HepG2 (cell line): Measurements from ENCODE around the gene EGLN2. TPM values are rescaled to one million over a fixed set of nuclear protein-coding genes. Genes with fewer than 3 reads are reported as not detected.

Source experiments
- CENPT ChIP-seq: sonication (generic); formaldehyde crosslinking; IDR thresholded peaks from 2 replicates; pipeline ENCODE4 v1.8.0; 2022; ENCODE audit warnings: low read depth, mild to moderate bottlenecking, moderate library complexity, missing genetic modification reagents
- CTCF ChIP-seq: sonication (generic); formaldehyde crosslinking; IDR thresholded peaks from 2 replicates; pipeline ENCODE4 v1.5.0; 2020; ENCODE audit warnings: mild to moderate bottlenecking, missing genetic modification reagents, moderate library complexity
- HNRNPK ChIP-seq: fragments of 200-400 bp; formaldehyde crosslinking; IDR thresholded peaks from 2 replicates; pipeline ENCODE4 v1.6.1; 2018; ENCODE audit warnings: low read length, low read depth, moderate library complexity, mild to moderate bottlenecking; ENCODE audit not compliant: poor library complexity, severe bottlenecking
- MAF1 ChIP-seq: sonication (generic); formaldehyde crosslinking; IDR thresholded peaks from 2 replicates; pipeline ENCODE4 v1.5.0; 2020; ENCODE audit warnings: missing genetic modification reagents, borderline replicate concordance
- SIN3A ChIP-seq: IDR thresholded peaks from 2 replicates; pipeline ENCODE4 v1.6.1; 2011; ENCODE audit warnings: low read depth, mild to moderate bottlenecking, control low read depth, low read length, borderline replicate concordance
- ZNF652 ChIP-seq: IDR thresholded peaks from 2 replicates; pipeline ENCODE4 v1.6.1; 2016; ENCODE audit warnings: low read depth, borderline replicate concordance
- ZNF687 ChIP-seq: sonication (generic); formaldehyde crosslinking; IDR thresholded peaks from 2 replicates; pipeline ENCODE4 v1.5.1; 2020; ENCODE audit warnings: mild to moderate bottlenecking, missing genetic modification reagents, moderate library complexity
- polyA plus RNA-seq, 8 experiments: library from polyadenylated mRNA; depleted of rRNA in 3 of 8; stranded (reverse) in 7 of 8; unstranded in 1 of 8; fragments of >200 nt; fragmentation: Illumina TruSeq in 4 of 8; extraction: Trizol in 4 of 8; gene quantifications; 2 replicates each; pipeline versions ENCODE4 v1.2.1 to v1.2.3, GENCODE V29; 2011 to 2016; ENCODE audit warnings: low read depth in 4 of 8, missing spikeins in 1 of 8, mixed read lengths in 1 of 8; ENCODE audit not compliant: insufficient read depth in 1 of 8
- total RNA-seq, 5 experiments: library from RNA; depleted of rRNA; stranded (reverse); fragments of >200 nt; fragmentation: Illumina TruSeq; extraction: Trizol; gene quantifications; 2 replicates each; pipeline ENCODE4 v1.2.3, GENCODE V29; 2016; ENCODE audit warnings: low read depth in 1 of 5

EGLN2 gene
- total and polyA plus RNA-seq, 2 of the 13 experiments (the other 11 are each of a cell fraction or from before 2014, with no cell fraction given), result 16.5 to 40.8 TPM

- no peak for TF ChIP-seq HNRNPK
- TF ChIP-seq MAF1 (CRISPR knock-in tag), result no peak
- TF ChIP-seq ZNF687, result peak; percentile 11; the same call in 1 of the 2 replicates
- no peak for TF ChIP-seq ZNF652 (CRISPR knock-in tag)
- peak; percentile 62 for TF ChIP-seq CTCF
- TF ChIP-seq CENPT (CRISPR knock-in tag), result 0 out of 2 replicates have a peak, but pooled peaks have one; percentile 21
- TF ChIP-seq SIN3A, result 0 out of 2 replicates have a peak, but pooled peaks have one; percentile 1
Observed at GRCh38 chr19:40807147-40808020, 8.4 kb downstream of the EGLN2 start (continued).
